GM19328 (cell line): ENCODE results near the gene DNAH8.

Source experiments
- ATAC-seq: cut with Tn5 transposase; IDR thresholded peaks from one replicate; pipeline ENCODE4 v1.9.1; 2021; ENCODE audit warnings: mild to moderate bottlenecking, moderate library complexity; ENCODE audit not compliant: unreplicated experiment

DNAH8 gene

DNA sequence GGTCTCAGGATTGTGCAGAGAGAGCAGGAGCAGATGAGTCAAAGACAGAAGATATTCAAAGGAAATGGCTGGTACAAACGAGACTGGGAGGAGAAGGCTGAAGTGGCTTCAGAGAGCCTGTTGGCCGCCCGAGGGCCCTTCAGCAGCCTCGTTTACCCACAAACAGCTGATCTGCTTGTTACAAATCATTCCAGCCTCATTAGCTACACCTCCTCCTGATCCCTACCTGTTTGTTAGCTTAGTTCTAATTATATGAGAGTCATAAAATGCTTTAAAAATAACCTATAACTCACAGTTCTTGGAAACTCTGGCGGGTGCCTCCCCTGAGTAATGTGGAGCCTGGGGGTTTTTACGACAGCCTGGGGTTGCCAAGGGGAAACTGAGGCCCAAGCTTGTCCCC is 346.1 kb downstream of the DNAH8 start:
- ATAC-seq, result no peak

DNA sequence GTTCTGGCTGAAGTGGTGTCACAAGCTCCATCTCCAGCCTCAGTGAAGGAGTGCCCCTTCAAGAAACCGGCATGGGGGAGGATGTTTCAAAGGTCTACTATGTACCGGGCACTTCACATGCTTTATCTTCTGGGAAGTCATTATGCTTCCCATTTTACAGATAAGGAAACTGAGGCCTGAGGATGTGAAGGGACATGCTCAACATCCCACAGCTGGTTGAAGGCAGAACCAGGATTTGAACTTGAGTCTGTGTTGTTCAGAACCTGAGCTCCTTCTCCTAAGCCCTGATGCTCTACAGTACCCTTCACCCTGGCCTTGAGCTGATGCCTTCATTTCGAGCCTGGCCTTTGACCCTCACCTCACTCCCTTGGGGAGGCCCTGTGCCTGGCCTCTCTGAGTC is 346.5 kb downstream of the DNAH8 start:
- no peak for ATAC-seq

DNA sequence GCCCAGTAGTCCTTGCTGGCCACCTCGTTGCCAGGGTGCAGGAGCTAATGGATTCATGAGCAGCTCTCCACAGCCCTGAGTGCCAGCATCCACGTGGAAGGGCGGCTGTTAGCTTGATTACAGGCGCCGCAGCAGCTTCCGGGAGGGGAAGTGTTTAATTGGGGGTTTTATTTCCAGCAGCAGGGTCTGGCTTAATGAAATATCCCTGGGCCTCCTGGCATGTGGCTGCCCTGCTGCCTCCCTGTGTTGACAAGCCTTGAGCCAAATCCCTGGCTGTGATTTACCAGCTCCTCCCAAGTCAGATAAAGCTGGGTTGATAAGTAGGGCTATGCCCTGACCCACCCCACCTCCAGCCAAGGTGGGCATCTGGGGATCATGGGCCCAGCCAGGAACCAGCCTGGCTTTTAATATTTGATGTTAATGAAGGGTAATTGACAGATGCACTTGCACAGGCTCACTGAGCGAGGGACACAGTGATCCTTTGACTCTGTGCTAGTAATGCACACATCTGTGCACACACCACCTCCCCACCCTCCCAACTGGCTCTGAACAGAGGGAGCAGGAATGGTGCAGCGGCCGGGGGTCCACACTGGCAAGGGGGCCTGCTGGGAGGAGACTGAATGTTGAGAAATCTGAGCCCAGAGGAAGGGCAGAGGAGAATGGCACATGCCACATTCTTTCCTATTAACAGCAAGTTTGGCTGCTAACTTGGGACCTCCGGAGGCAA is 347.1 kb downstream of the DNAH8 start:
- no peak for ATAC-seq

DNA sequence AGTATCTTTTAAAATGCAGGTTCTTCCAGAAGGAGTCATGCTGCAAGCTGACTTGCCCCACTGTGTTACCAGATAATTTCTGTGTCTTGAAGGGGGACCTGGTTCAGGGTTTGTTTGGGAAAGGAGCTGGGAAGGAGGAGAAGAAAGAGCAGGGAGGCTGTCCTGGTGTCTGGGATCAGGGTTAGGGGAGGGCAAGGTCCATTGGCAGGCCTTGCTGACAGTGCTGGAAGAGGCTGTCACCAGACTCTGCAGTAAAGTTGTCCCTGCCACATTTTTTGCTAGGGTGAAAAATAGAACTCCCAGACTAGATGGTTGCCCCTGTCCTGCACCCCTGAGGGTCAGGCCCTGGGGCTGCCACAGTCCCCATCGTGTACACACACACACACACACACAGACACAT is 348.4 kb downstream of the DNAH8 start:
- ATAC-seq, result no peak

DNA sequence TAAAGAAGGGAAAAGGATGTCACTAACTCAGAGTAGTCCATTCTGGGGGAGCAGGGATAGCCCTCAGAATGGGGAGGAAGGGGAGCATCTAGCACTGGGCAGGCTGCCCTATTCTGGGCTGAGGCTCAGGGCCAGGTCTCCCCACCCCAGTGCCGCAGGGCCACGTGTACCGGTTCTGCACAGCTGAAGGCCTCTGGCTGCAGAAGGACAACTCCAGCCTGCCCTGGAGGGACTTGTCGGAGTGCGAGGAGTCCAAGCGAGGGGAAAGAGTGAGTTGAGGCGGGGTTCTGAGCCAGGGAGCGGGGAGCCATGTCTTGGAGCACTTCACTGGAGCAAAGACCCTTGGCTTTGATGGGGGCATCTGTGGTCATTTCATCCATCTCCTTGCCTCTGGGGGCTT is 350.4 kb downstream of the DNAH8 start:
- no peak for ATAC-seq

DNA sequence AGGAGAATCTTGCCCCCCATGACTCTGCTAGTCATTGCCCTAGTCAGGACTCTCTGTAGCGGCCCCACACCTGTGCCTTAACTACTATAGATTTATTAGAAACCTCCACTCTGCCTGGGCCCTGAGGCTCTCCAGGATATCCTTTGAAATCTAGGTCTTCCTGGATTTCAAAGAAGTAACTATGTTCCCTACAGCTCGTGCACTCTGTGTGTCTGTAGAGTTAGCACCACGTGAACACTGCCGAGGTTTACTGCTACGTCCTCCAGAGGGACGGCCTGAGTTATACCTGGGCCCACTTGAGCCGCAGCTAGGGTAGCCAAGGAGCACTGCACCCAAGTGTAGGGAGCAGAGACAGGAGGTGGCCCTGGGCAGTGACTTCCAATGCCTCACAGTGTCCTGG is 353.3 kb downstream of the DNAH8 start:
- no peak for ATAC-seq

DNA sequence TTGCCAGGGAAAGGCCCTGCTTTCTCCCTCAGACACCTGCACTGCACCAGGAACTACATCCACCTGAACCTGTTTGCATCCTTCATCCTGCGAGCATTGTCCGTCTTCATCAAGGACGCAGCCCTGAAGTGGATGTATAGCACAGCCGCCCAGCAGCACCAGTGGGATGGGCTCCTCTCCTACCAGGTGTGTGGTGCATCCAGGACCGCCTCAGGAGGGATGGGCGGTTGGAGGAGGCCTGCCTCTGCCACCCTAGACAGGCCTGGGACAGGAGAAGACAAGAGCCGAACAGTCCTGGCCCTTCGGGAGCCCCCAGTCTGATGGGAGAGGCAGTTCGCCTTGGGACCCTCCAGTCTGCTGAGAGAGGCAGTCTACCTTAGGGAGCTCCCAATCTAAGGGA is 357.7 kb downstream of the DNAH8 start:
- ATAC-seq, result no peak

DNA sequence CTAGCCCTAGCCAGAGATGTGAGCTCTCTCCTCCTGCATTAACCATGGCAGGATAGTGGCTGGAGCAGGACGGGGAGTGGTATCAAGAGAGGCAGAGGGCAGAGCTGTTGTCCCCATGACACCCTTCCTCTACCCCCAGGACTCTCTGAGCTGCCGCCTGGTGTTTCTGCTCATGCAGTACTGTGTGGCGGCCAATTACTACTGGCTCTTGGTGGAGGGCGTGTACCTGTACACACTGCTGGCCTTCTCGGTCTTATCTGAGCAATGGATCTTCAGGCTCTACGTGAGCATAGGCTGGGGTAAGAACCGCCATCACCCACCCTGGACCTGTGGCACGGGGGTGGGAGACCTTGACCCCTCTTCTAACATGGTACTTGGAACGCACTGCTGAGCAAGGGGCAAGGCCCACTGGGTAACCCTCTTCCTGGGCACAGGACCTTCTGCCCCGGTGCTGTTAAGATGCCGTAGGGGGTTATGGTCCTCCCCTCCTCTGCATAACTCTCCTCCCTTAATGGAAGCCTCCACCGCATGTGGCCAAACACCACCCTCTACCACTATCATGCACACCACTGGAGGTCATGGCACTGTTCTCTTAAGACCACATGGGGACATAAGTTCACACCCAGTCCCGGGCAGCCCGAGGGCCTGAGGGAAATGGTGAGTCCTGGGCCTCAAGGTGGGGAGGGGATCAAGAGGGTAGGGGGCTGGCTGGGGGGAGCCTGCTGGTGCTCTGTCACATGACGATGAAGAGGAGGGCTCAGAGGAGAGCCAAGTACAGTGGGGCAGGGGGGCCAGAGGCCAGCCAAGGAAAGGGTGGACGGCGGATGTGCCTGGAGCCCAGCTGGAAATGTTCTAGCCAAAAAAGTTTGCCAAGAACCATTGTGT is 358.6 kb downstream of the DNAH8 start:
- no peak for ATAC-seq

DNA sequence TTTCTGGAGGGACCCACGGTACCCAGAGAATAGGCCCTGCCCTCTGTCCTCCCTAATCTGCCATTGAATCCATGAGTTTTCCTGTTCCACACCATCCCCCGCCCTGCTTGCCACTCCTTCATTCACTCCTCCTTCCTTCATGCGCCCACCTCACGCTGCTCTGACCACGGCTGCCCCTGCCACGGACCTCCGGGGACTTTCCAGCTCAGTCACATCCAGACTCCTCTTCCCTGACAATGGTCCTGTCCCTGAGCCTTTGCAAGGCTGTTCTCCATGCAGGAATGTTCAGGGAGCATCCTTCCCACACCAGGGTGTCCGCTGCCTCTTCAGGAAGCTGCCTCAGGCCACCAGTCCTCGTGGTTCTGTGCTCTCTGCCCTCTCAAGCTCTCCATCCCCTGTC is 359.4 kb downstream of the DNAH8 start:
- no peak for ATAC-seq

DNA sequence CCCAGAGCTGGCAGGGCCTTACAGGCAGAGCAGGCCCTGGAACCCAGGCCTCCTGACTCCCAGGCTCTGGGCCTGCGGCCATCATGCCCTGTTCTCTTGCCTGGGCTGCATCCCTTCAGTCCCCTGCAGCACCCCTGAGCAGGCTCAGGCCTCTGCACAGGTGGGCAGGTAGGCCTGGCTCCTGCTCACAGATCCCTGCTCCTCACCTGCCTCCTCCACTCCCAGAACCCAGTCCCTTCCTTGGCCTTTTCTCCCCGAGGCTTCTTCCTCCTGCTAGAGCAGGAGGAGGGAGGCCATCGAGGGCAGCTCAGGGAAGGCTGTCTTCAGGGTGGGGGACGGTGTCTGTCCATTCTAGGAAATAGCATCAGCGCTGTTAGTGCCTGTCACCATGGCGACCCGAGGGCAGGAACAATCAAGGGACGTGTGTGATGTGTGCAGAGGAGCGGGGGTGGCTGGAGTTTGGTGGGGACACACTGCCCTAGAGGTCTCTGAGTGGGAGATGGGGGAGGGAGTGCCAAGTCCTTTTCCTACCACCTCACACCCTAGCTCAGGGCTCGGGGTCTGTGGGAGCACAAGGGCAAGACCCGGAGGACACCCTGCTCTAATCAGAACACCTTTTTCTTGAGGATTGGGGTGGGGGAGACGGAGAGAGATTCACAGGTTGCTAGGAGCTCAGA is 360.0 kb downstream of the DNAH8 start:
- ATAC-seq, result no peak

DNA sequence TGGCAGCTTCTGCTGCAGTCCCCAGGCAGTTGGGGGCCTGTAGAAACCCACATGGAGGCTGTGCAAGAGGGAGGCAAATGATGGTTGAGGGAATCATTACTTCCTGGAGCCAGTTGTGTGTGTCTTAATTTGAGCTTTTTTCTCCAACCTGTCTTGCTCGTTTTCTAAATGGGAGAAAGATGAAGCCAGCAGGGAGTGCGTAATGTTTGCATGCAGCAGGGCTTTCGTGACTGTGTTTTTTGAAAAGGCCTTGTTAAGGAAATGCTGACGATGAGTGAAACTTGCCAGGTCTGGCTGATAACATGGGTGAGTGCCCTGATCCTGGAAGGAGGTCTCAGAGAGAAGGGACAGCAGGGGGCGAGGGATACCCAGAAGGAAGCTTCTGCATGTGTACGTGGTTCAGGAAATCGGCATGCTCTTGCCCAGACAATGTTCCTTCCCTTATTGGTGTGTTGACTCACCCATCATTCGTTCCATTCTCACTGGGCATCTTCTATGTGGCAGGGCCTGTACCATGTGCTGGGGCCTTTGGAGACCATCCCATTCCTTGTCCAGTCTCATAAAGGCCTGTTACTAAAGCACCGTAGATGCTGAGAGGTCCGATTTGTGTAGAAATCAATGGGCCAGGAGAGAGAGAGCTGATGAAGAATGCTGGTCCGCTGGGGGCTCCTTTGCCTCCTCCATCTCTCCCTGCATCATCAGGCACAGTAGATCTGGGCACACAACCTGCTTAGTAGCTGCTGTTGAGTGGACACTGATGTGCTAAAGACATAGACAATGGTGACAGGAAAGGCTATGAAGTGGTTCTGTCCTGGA is 360.9 kb downstream of the DNAH8 start:
- no peak for ATAC-seq

DNA sequence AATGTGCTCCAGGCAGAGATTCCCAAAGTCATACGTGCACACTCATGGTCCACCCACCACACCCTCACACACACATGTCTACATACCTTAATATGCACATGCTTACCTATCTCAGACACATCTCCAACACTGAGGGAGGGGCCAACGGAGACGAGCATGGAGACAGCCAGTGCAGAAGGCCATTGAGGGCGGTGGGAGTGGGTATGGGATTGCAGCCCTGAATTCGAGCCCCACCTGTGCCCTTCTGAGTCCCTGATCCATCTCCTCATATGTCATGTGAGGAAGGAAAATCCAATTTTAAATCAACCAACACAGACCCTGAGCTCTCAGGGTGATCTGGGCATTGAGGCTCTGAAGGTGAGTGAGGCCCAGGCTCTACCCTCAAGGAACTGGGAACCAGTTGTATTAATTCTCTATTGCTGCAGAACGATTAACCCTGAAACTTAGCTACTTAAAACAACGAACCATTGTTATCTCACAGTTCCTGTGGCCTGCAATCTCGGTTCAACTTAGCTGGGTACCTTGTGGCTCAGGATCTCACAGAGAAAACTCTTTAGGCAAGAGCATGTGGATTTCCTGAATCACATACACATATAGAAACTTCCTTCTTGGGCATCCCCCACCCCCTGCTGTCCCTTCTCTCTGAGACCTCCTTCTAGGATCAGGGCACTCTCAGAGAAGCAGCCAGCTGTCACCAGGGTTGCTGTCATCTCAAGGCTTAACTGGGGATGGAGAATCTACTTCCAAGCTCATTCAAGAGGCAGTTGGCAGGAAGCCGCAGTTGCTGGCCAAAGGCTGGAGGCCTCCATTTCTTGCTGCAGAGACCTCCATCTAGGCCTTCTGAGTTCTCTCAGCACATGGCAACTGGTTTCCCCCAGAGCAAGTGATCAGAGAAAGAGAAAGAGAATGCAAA is 361.8 kb downstream of the DNAH8 start:
- ATAC-seq, result no peak

DNA sequence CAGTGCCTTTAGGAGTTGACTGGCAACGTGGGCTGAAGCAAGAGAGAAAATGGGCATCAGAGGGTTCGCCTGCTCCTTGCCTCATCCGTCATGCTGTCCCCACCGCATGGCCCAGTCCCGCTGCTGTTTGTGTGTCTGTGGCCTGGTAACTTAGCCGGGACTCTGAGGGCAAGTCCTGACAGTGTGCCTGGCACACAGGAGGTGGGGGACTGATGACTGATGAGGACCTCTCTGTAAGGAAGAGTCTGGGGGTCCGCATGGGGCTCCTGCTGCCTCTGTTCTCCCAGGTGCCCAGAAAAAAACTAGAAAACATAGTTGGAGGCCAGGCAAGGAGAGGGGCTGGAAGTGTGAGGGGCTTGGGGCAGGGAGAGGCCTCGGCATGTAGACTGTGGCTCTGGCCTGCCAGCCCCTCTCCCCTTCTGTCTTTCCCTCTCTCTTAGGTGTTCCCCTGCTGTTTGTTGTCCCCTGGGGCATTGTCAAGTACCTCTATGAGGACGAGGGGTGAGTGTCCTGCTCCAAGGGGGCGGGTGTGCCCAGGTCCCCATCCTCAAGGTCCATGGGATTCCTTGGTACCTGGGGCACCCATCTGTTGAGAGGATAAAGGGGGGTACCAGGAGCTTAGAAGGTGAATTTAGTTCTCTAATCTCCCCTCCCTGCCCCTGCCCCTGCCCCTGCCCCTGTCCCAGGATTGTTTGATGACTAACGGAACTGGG is 362.9 kb downstream of the DNAH8 start:
- ATAC-seq, result no peak

DNA sequence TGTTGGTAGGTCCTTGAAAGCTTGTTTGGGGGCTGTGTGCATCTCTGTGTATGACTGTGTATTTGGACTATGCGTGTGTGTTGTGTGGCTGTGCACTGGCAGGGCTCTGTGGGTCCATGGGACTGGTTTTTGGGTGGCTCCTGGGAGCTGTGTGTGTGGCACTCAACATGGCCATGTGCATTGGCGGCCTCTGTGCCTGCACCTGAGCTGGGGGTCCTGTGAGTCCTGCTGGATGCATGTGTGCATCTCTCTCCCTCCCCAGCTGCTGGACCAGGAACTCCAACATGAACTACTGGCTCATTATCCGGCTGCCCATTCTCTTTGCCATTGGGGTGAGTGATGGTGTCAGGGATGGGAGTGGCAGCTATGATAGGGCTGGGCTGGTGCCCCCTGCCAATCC is 363.6 kb downstream of the DNAH8 start:
- ATAC-seq, result no peak

DNA sequence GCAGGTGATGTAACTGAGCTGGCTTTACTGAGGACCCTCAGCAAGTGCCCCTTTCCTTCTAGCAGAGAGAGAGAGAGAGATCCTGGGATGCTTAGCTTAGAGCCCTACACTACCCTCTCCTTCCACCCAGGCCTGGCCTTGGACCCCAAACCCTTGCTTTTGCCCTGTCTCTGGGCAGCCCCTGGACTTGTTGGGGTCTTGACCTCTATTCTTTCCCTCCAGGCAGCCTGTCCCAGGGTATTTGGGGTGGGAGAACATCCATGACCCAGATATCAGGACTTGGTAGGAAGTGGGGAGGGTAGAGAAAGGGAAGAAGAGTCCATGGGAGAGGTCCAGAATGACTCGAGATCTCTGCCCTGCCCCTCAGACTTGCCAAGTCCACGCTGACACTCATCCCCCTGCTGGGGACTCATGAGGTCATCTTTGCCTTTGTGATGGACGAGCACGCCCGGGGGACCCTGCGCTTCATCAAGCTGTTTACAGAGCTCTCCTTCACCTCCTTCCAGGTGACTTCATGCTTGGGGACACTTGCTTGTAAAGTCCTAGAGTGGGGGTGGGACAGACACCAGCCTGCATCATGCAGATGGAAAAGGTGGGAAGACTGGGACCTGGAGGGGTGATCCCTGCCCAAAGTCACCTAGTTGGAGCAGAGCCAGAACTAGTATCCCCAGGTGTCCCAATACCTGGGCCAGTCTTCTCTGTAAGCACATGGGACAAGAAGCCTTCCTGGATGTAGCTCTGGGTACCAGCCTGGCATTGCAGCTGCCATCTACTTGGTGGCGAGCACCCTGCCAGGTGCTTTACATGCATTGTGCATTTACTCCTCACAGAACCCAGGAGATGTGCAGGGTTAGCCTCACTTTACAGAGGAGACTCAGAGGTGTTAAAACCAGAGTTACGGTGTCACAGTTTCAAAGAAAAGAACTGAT is 364.4 kb downstream of the DNAH8 start:
- ATAC-seq, result no peak
